LNCAP (cell line): Measurements from ENCODE around the gene CCM2.

Experiments
- CTCF ChIP-seq: fragments of 450-650 bp; IDR thresholded peaks from 2 replicates; pipeline ENCODE4 v1.5.1; 2017; ENCODE audit warnings: mild to moderate bottlenecking

The CCM2 gene

GRCh38 chr7:45066409-45066808 is 66.4 kb downstream of the CCM2 start:
- no peak for TF ChIP-seq CTCF

- no peak for TF ChIP-seq CTCF
These were observed 67.6 kb downstream of the CCM2 start for GRCh38 chr7:45067582-45067981.

GRCh38 chr7:45068236-45069023 is 68.4 kb downstream of the CCM2 start:
- TF ChIP-seq CTCF, result no peak

- no peak for TF ChIP-seq CTCF
These were observed 69.6 kb downstream of the CCM2 start for GRCh38 chr7:45069444-45070253.

GRCh38 chr7:45070254-45070642 is 70.2 kb downstream of the CCM2 start:
- TF ChIP-seq CTCF, result no peak

- TF ChIP-seq CTCF, result no peak
These were observed 71.5 kb downstream of the CCM2 start for GRCh38 chr7:45071528-45071927.

- TF ChIP-seq CTCF, result no peak
These were observed 72.4 kb downstream of the CCM2 start for GRCh38 chr7:45072131-45073030.
